ENCODE data around the gene SNRNP200.
A peak's percentile ranks its signal among the peaks of the same experiment; 100 is the strongest.

The SNRNP200 gene

DNA sequence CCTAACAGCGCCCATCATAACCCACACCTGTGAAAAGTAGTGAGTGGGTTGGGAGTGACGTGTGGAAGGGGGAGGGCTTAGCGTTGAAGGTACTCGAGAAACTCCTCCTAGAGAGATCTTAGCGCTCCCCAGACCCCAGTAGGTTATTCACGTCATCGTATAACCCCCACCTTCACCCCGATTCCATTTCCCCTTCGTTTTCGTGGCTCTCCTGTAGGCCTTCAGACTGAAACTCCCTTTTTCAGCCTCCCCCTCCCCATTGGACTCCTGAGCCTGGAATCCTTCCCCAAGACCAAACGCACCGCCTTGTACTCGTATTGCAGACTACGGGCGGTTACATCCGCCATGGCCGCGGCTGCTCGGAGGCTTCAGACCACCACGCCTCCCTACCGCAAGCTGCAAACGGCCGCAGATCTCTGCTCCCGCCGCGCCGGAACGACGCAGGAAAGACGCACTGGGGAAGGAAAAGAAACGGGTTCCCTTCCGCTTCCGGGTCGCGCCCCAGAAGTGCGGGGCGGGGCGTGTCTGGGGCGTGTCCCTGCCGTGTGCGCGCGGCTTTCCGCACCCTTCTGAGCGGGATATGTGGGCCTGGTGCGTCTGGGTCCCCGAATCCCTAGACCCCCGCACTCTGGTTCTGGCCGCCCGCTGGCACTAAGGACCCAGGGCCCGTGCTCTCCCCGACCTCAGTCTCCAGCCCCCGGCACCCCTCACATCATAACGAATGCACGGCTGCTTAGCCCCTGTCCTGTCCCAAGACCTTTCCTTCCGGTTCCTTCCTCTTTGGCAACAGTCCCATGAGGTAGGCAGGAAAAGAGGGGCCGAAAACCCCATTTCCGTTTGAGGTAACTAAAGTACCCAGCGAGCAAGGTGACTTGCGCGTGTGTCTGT, at the start of gene SNRNP200:
Gene SNRNP200, minus strand, starts transcription at position 456 of the 888 bp plus-strand sequence. Its CDS starts 109 bp downstream, at position 347.
- DNase-seq: peak; percentile 82

DNA sequence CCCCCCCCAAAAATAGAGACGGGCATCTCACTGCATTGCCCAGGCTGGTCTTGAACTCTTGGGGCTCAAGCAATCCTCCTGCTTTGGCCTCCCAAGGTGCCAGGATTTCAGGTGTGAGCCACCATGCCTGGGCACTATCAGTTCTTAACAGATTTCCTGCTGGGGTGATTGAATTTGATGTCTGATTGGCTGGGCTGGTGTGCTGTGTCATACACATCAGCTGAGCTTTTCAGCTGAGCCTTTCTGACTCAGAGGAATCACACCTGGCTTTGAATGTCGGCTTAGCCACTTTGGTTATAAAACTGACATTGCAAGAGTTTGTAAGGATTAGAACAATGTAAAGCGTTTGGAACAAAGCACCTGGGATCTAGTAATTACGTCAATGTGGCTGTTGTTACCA, 49.1 kb upstream of the SNRNP200 start:
- DNase-seq: no peak

DNA sequence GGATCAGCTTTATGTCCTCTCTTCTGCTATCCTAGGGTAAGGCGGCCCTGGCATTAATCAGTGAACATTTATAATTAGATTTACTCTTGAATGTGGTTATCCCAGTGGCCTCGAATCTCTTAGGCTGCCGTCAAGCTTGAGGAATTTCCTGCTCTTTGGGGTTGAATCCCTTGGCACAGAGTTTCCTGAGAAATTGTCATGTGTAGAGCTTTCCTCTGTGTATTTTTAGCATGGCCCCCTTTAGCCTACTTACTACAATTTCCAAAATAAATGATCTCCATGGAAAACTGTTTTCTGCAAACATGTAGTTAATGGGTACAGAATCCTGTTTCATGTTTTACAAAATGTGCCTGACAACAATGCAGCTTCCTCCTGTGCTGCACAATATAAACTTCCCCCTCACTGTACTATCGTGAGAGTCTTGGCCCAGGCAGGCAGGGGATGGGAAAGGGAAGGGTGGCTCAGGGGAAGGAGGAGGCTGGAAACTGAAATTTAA, 48.3 kb upstream of the SNRNP200 start:
- no peak for DNase-seq

DNA sequence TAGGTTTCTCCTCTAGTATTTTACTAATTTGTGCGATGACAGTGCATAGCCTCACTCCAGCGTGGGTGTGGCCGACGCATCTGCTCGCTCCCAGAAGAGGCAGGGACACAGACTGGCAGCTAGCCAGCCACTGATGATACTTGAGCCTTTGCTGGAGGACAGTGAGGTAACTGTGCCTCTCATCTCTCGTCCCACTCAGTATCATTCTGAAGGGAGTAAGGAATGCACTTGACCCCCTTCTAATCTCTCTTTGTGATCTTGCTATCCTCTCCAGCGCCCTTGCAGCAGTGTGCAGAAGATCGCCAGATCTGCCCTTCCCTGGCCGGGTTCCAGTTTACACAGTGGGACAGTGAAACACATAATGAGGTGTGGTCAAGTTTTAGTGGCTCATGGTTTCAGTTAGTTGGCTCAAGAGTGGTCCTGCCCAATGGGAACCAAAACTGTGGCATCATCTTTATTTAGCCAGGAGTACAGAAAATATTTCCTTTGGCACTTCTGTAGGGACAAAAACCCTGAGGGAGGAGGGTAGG, 47.8 kb upstream of the SNRNP200 start:
- no peak for DNase-seq

DNA sequence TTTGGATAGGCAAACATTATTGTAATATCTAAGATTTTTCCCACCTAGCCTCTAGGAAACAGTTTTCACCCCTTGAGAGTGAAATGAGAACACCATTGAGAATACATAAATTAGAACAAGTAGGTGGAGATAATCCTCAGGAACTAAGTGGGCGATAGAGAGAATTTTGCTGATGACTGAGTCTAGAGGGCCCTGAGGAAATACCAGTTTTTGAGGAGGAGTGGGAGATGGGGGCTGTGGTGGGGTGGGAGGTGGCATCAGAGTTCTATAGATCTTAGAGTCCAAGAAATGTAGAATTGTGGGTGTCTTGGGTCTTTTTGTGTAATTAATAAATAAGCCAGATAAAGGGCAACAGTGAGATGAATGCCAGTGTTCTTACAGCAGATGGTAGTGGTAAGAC, 42.0 kb upstream of the SNRNP200 start:
- no peak for DNase-seq

DNA sequence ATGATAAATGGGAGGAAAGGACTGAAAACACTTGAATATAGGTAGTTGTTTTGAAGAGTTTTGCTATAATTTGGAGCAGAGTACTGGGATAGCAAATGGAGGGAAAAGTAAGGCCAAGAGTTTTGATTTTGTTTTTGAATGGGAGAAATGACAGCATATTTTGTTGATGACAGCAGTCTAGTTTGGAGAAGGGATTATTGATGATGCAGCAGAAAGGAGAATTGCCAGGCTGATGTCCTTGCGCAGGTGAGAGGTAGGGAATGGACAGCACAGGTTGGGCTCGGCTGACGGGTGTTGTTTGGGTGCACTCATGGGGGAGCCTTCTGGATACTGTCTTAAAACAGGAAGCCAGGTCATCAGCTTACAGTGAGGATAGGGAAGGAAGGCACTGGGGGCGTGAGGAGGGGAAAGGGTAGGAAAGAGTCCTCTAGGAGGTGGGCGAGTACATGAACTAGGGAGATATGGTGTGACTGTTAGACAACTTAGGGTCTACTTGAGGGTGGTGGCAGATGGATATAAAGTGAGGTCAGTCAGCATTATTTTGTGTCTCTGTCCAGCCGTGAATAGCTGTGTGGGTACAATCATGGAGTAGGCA, 40.6 kb upstream of the SNRNP200 start:
- DNase-seq: no peak

DNA sequence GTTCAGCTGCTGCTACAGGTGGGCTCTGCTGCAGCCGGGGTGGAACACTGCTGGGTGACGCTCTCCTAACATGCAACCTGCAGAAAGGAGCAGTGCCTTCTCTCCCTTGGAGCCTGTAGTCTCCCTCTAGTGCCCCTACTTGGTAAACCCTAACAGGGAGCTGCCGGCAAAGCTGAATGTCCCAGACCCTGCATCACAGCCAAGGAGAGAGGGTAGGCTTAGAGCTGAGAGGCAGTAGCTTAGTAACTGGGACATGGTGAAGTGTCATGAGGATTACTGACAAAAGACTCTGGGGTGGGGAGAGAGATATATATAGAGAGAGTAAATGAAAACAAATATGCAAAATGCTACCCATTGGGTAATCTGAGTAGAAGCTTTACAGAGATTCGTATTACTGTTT, 40.1 kb upstream of the SNRNP200 start:
- no peak for DNase-seq

DNA sequence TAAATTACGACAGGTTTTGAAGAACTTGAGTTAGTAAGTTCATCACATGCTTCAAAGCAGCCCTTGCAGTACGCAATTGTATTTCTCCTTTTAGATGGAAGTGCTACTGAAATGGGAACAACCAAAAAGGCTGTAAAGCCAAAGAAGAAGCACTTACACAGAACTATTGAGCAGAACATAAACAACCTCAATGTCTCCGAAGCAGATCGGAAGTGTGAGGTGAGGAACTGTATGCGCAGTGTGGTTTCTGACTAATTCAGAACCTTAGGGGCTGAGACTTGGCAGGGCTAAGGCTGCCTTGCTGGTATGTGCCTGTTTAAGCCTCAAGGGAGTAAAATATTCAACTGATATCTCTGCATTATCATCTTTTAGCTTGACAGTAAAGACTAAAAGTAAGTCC, 38.7 kb upstream of the SNRNP200 start:
- no peak for DNase-seq

DNA sequence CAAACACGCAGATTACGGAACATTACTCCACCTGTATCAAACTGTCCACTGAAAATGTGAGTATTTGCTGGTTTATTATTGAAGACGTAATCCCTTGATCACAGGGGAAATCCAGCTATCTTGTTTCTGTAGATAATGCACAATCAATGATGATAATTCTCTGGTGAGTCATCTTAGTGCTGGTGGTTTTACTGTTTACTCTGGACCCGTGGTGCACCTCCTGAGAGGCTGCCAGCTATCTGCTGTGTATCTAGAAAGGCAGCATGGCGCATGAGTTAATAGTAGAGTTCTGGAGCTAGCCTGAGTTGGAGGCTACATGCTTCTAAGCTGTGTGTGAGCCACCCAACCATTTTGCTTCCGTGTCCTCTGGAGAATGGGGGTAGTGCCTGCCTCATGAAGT, 36.7 kb upstream of the SNRNP200 start:
- DNase-seq: no peak

DNA sequence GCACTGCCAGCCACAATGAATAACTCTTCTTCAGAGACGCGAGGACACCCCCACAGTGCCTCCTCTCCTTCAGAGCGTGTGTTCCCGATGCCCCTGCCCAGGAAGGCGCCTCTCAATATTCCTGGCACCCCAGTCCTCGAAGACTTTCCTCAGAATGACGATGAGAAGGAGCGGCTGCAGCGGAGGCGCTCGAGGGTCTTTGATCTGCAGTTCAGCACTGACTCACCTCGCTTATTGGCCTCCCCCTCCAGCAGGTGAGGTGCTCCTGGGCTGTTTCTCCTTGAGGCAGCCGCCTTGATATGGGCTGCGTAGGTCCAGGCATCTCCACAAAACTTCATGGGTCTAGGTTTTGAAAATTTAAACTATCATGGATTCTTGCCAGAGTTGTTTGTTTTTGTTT, 36.3 kb upstream of the SNRNP200 start:
- DNase-seq: no peak

DNA sequence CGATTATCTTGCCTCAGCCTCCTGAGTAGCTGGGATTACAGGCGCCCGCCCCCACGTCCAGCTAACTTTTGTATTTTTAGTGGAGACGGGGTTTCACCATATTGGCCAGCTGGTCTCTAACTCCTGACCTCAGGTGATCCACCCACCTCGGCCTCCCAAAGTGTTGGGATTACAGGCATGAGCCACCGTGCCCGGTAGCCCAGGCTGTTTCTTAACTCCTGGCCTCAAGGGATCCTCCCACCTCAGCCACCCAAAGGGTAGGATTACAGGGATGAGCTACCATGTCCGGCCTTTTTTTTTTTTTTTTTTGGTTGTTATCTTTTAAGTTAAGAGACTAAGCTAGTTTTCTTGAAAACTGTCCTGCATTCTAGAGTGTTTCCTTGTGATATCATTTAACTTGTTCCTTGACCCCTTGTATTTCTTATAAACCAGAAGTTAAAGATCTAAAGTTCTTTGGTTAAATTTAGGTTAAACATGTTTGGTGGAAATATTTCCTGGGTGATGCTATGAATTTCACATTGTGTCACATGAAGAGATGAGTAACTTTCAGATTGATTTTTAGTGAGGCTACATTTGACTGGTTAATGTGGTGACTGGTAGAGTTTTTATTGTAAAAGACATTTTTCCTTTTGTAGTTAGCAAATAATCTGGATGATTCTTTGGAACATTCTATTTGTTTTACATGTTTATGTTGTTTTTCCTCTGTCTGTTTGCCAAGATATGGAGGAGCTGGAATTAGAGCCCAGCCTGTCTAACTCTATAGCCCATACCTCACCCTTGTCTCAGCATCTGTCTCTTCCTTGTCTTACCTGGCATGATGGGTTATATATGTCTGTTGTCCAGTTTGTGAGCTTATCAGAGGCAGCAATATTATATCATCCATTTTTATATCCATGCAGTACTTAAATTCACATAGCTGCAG, 35.4 kb upstream of the SNRNP200 start:
- no peak for DNase-seq

DNA sequence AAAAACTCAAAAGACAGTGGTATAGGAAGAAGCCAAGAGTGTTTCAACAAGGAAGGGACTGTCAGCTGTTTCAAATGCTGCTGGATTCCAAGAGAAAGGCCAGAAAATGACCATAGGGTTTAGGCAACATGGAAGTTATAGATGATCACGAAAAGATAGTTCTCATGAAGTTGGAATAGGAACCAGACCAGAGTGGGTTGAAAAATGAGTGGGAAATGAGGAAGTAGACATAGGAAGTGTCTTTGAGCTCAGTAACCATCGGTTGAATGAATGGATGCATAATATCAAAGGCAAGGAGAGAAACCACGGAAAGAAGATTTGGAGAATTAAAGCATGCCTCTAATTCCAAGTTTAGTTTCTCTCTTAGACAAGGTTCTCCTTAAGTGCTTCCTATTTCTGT, 31.5 kb upstream of the SNRNP200 start:
- DNase-seq: no peak

DNA sequence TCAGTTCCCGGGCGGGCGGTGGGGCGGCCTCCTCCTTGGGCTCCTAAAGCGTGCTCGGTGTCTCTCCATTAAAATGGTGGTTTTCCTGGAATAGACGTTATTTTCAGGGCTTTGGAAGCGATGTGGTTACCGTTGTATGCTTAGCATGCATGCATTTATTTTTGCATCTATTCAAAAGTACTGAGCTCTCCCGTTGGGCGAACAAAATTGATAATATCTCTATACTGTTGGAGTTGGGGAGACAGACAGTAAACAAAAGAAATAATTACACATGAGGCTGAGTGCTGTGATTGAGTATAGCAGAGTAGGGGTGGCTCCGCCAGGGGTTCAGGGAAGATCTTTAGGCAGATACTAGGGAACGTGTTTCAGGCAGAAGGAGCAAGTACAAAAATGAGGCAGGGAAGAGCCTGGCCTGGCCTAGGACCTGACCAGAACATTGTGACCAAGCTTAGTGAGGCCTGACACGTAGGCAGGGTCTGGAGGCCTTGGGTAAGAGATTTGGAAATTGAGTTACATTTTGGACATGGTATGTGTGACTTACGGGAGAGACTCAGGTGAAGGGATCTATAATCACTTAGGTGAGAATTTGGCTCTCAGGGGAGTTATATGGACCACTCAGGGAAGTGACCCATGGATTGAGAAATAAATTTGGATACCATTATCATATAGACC, 30.9 kb upstream of the SNRNP200 start:
- DNase-seq: no peak

DNA sequence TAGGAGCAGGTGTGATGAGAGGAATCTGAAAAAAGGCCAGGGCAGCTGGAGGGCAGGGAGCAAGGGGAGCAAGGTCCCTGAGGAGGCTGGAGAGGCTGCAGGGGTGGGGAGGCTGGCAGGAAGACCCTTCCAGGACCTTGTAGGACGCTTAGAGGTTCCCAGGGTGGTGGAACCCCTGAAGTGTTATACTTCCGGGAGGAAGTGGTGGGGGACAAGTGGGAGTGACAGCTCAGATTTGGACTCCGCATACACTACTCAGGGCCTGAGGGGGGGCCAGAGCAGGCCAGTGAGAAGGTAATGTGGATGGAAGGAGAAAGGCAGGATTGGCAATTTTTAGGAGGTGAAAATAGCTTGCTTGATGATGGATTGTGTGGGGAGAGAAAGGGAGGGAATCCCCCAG, 28.4 kb upstream of the SNRNP200 start:
- DNase-seq: no peak

DNA sequence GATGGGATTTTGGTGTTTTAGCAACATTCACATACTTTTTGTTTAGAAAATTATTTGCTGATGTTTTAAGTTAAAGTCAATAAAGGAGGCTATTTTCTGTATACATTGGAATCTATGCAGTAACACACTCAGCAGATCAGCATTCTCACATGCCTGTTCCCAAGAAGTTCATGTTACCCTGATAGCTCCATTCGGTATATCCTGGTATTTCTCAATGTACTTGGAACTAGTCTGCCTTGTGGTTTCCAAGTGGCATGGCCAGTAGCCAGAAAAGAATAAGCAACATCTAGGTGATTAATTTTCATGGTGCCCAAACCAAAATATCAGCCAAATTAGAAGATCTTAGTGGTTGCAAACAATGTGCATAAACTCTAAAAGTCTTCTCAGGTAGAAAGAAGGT, 25.1 kb upstream of the SNRNP200 start:
- no peak for DNase-seq

DNA sequence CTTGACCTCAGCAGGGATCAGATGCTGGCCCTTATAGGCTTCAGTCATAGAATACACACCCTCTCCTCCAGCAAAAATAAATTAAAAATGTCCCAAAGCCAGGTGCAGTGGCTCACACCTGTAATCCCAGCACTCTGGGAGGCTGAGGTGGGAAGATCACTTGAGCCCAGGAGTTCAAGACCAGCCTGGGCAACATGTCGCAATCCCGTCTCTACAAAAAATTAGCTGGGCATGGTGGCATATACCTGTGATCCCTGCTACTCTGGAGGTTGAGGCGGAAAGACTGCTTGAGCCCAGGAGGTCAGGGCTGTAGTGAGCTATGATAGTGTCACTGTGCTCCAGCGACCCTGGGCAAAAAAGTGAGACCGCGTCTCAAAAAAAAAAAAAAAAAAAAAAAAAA, 24.5 kb upstream of the SNRNP200 start:
- DNase-seq: no peak

DNA sequence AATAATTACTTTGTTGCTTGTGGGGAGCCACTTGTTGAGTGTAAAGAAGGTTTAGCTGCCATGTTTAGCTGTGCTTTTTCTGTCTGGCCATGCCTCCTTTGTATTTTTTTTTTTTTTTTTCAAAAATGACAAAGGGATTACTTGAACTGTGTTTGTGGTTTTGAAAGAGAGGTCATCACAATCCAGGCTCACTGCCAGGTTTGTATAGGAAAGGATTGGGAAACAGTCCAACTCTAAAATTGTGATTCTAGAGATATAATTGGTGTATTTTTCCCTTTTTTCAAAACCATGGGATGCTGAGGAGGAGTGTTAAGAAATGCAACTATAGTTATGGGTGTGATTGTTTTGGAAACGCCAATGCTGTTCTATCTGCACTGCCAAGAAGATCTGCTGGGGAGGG, 24.1 kb upstream of the SNRNP200 start:
- no peak for DNase-seq

DNA sequence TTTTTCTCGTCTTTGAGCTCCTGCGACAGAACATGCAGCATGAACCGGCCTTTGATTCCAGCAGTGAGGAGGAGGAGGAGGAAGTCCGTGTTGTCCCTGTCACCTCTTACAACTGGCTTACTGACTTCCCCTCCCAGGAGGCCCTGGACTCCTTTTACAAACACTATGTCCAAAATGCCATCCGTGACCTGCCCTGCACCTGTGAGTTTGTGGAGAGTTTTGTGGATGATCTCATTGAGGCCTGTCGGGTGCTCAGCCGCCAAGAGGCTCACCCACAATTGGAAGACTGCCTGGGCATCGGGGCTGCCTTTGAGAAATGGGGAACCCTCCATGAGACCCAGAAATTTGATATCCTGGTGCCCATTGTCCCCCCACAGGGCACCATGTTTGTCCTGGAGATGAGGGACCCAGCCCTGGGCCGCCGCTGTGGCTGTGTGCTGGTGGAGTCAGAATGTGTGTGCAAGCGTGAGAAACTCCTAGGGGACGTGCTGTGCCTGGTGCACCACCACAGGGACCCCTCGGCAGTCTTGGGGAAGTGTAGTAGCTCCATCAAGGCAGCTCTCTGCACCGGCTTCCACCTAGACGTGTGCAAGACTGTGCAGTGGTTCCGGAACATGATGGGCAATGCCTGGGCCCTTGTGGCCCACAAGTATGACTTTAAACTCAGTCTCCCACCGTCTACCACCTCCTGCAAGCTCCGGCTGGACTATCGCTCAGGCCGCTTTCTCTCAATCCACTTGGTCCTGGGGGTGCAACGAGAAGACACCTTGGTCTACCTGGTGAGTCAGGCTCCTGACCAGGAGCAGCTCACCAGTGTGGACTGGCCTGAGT, 21.9 kb upstream of the SNRNP200 start:
- no peak for DNase-seq

DNA sequence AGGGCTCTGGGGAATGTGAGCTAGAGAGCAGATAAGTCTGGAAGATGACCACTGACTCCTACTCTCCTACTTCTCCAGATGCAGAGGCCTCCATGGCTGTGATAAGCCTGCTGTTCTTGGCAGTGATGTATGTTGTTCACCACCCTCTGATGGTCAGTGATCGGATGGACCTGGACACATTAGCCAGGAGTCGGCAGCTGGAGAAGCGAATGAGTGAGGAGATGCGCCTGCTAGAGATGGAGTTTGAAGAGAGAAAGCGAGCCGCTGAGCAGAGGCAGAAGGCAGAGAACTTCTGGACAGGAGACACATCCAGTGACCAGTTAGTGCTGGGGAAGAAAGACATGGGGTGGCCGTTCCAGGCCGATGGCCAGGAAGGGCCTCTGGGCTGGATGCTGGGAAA, 21.2 kb upstream of the SNRNP200 start:
- no peak for DNase-seq

DNA sequence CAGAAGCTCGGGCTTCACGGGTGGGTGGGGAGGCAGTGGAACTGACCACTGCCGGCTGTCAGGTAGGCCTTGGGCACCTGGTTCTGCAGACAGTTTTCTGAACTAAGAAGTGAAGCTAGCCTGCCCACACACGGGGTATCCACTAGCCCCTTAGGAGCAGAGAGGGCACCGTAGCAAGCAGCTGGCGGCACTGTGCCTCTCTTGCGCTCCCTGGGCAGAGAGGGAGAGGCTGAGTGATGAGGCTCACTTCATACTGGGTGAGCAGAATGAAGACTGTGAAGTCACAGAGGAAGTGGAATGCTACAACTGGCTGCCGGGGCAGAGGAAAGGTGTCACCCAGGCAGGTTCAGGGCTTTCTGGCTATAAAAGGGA, 20.5 kb upstream of the SNRNP200 start:
- DNase-seq: peak; percentile 24

DNA sequence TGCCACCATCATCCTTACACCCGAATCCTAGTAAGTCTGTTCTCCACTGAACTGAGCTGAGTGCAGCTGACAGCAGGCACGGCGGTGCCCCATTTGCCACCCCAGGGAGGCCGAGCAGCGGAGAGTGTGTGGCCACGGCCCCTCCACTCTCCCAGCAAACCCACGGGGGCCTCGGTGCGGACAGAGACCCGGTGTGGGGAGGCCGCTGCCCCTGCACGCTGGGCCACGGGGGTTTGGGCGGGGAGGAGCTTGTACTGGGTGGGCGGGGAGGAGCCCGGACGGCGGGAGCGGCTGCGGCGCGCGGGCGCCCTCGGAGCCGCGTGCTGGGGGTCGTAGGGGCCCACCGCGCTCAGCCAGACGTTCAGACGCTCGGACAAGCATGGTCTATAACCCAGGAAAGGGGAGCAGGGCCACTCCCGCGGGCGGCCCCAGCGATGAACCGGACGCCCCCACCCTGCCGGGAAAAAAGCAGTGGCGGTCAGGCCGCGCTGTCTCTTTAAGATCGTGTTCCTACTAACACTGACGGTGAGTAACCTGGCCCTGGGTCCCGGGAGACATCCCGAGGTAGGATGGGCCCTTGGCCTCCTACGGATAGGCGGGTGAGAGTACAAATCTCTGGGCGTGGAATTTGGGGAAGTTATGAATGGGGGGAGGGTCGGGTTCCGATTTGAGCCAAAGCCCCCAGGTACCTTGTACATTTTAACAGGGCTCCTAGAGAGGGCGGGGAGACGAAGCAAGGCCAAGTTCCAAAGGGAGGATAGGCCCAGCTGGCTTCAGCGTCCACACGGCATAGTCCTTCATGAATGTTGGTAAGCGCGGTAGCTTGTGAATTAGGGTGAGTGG, 19.9 kb upstream of the SNRNP200 start, which contains the start of gene ITPRIPL1:
Gene ITPRIPL1, plus strand, starts transcription at position 277 of the 843 bp plus-strand sequence. Its CDS starts 523 bp downstream, at position 800.
- no peak for DNase-seq
